ENCODE results near the gene ACSM3.
"Not testable (repeated sequence)": the region's sequence is repeated elsewhere in the genome, so short reads cannot be mapped to it uniquely, and the experiment has no call there.

ACSM3 gene

GRCh38 chr16:20761175-20761574, 2.6 kb upstream of the ACSM3 start:
- no peak for DNase-seq

GRCh38 chr16:20762404-20763123, 1.2 kb upstream of the ACSM3 start:
- DNase-seq: no peak

- not testable (repeated sequence) for DNase-seq
Measured at GRCh38 chr16:20764448-20764847, 634 bp downstream of the ACSM3 start.

- DNase-seq: no peak
Measured at GRCh38 chr16:20765732-20766131, 1.9 kb downstream of the ACSM3 start.

- no peak for DNase-seq
Measured at GRCh38 chr16:20766294-20766693, 2.5 kb downstream of the ACSM3 start.

GRCh38 chr16:20767577-20767976, 3.8 kb downstream of the ACSM3 start:
- no peak for DNase-seq

- no peak for DNase-seq
Measured at GRCh38 chr16:20768121-20768520, 4.3 kb downstream of the ACSM3 start.

GRCh38 chr16:20768818-20769217, 5.0 kb downstream of the ACSM3 start:
- no peak for DNase-seq

GRCh38 chr16:20773679-20774078, 9.9 kb downstream of the ACSM3 start:
- no peak for DNase-seq

GRCh38 chr16:20774703-20775362, 11.0 kb downstream of the ACSM3 start:
- peak; percentile 84 for DNase-seq

- no peak for DNase-seq
Measured at GRCh38 chr16:20781697-20782096, 17.9 kb downstream of the ACSM3 start.

GRCh38 chr16:20782470-20782869, 18.7 kb downstream of the ACSM3 start:
- no peak for DNase-seq

GRCh38 chr16:20784204-20784603, 20.4 kb downstream of the ACSM3 start:
- DNase-seq: no peak

- peak; percentile 76 for DNase-seq
Measured at GRCh38 chr16:20789130-20789529, 25.3 kb downstream of the ACSM3 start.

- no peak for DNase-seq
Measured at GRCh38 chr16:20791923-20792612, 28.3 kb downstream of the ACSM3 start.

GRCh38 chr16:20798364-20798763, 34.5 kb downstream of the ACSM3 start:
- no peak for DNase-seq

GRCh38 chr16:20799599-20799998, 35.8 kb downstream of the ACSM3 start:
- DNase-seq: peak; percentile 57

GRCh38 chr16:20801278-20801677, 37.5 kb downstream of the ACSM3 start:
- no peak for DNase-seq

GRCh38 chr16:20803192-20803560, 39.4 kb downstream of the ACSM3 start:
- no peak for DNase-seq

GRCh38 chr16:20803561-20804214, 39.9 kb downstream of the ACSM3 start:
- DNase-seq: no peak

- DNase-seq: not testable (repeated sequence)
Measured at GRCh38 chr16:20805684-20806167, 41.9 kb downstream of the ACSM3 start.

- DNase-seq: peak; percentile 97
Measured at GRCh38 chr16:20806168-20807050, 42.6 kb downstream of the ACSM3 start, which contains the start of the genes ERI2 and REXO5. TSS of gene ERI2 (minus strand) at chr16:20806472. CDS start at chr16:20806430, 42 bp downstream. TSS of gene REXO5 (plus strand) at chr16:20806527. CDS start at chr16:20806954, 427 bp downstream.
